Spleen (tissue), 7 donors: ENCODE measurements around the gene MICAL3.

Experiments used
- POLR2A ChIP-seq, 3 donors: fragments of 450-650 bp; IDR thresholded peaks; one replicate each; pipeline ENCODE4 v1.5.1; 2017; ENCODE audit warnings: antibody characterized with exemption in 3 of 3, mild to moderate bottlenecking in 1 of 3
- POLR2AphosphoS5 ChIP-seq, 3 donors: sonication (generic); formaldehyde crosslinking; IDR thresholded peaks; one replicate each; pipeline ENCODE4 v1.5.1; 2017; ENCODE audit warnings: antibody characterized with exemption in 3 of 3
- TF ChIP-seq, protein P1 (sequence below), 11 experiments: fragments of 200-600 bp in 7 of 11; fragments of 450-650 bp in 4 of 11; sonication (generic) in 4 of 11; IDR thresholded peaks in 8 of 11; conservative IDR thresholded peaks in 3 of 11; 1 replicate in 7 of 11; 2 replicates in 4 of 11; pipeline versions ENCODE4 v1.4.0 to v1.8.0; 2016 to 2021; ENCODE audit warnings: antibody characterized with exemption in 11 of 11, inconsistent platforms in 4 of 11, mild to moderate bottlenecking in 1 of 11
- donor health status: DM: no; HTN: no; CAD: no; lungs with moderate emphysema.
- donor health status: DM: no; HTN: no; CAD: no.
- donor health status: DM: no; HTN: no; CAD: no.

DNA sequence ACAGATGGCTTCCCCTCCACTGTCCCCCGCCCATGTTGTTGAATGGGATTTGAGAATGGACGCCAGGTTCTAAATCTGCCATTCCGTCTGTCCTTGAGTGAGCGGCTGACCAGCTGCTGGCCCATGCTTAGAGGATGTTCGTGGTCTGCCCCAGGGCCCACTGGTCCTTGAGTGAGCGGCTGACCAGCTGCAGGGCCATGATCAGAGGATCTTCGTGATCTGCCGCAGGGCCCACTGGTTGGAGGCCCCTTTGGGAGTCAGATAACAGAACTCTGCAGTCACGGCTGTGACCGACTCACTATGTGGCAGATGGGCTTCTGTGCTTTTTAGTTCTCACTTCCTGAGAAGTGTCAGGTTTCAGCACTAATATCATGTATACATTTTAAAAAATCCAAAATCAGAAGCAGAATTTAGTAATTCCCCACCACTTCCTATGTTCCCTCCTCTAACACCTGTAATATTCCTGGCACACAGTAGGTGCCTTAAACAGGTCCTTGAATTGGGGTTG lies 54.1 kb downstream of the MICAL3 start:
- TF ChIP-seq, protein P1, sequence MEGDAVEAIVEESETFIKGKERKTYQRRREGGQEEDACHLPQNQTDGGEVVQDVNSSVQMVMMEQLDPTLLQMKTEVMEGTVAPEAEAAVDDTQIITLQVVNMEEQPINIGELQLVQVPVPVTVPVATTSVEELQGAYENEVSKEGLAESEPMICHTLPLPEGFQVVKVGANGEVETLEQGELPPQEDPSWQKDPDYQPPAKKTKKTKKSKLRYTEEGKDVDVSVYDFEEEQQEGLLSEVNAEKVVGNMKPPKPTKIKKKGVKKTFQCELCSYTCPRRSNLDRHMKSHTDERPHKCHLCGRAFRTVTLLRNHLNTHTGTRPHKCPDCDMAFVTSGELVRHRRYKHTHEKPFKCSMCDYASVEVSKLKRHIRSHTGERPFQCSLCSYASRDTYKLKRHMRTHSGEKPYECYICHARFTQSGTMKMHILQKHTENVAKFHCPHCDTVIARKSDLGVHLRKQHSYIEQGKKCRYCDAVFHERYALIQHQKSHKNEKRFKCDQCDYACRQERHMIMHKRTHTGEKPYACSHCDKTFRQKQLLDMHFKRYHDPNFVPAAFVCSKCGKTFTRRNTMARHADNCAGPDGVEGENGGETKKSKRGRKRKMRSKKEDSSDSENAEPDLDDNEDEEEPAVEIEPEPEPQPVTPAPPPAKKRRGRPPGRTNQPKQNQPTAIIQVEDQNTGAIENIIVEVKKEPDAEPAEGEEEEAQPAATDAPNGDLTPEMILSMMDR (IDR thresholded peaks at IDR 0.05 in 8 of 11, conservative IDR thresholded peaks at IDR 0.05 in 3 of 11): no peak
- TF ChIP-seq POLR2AphosphoS5 (IDR thresholded peaks at IDR 0.05) (peak; percentile 18 to 27 (median 25)), POLR2A (IDR thresholded peaks at IDR 0.05) (no peak)
